Right hindlimb (tissue), 1 donor: ENCODE measurements around the gene EPHA6.
"Not testable (repeated sequence)": the region's sequence is repeated elsewhere in the genome, so short reads cannot be mapped to it uniquely, and the experiment has no call there.

Experiments used
- DNase-seq: peaks from one replicate; pipeline ENCODE4 v3.0.0-alpha.2; 2018

Gene EPHA6

DNA sequence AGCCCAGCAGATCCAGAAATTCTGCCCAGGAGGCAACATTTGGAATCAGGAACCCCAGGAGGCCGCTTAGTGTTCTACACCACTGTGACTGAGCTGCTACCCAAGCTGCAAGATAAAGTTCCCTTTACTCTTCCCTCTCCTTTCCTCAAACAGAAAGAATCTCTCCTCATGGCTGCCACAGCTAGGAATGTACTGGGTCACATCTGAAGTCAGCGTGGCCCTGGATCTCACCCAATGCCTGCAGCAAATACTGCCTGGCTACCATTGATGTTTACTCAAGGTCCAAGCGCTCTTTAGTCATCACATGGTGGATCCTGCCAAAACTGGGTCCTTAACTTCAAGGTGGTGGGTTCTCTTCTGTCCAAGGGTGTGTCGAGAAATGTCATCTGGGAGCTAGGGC, 382.7 kb downstream of the EPHA6 start:
- DNase-seq, result no peak

DNA sequence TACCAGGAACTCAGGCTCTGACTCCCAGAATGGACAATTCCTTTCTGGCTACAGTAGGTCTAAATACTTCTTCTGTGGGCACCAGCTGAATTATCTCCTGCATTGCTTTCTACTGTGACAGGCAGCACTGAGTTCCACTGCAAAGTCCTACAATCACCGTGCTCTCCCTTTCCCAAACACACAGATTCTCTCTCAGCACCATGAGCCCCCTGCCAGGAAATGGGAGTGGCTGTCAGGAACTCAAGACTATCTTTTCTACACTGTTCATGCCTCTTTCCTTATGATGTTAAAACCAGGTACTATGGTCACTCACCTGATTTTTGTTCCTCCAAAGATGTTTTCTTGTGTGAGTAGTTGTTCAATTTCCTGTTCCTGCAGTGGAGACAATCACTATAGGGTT, 383.4 kb downstream of the EPHA6 start:
- no peak for DNase-seq

DNA sequence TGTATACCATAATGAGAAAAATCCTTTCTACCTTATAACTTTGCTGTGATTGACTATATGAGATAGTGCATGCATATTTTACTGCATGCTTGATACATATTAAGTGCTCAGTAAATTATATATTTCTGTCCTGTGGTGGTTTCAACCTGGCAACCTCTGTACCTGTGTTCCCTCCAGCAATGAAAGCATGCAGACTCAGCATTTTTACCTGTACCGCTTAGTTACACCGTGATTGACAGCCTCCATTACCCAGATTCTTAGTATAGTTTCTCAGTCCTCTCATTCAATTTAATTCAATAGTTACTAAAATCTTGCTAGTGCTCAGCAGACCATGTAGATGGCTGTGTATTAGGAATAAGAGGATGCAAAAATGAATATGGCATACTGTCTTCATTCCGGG, 386.0 kb downstream of the EPHA6 start:
- DNase-seq, result no peak

DNA sequence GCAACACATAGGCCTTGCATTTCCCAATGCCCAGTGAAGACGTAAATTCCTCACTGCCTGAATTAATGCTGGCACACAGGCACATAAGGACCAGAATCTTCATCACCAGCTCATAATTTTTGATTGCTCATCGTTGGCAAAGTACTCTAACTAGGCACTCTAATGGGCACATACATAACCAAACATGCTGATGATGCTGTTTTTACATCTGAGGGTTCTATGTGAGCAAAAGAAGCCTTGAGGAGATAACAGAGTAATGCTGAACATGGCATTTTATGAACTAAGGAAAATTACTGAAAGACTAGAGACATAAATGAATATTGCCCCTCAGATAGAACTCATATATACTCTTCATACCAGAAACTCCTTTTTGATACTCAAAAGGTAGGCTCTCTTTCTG, 387.4 kb downstream of the EPHA6 start:
- DNase-seq, result no peak

DNA sequence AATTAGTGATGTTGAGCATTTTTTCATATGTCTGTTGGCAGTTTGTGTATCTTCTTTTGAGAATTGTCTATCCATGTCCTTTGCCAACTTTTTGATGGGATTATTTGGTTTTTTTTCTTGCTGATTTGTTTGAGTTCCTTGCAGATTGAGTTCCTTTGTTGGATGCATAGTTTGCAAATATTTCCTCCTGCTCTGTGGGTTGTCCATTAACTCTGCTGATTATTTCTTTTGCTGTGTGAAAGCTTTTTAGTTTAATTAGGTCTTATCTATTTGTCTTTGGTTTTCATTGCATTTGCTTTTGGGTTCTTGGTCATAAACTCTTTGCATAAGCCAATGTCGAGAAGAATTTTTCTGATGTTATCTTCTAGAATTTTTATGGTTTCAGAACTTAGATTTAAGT, 414.6 kb downstream of the EPHA6 start:
- no peak for DNase-seq

DNA sequence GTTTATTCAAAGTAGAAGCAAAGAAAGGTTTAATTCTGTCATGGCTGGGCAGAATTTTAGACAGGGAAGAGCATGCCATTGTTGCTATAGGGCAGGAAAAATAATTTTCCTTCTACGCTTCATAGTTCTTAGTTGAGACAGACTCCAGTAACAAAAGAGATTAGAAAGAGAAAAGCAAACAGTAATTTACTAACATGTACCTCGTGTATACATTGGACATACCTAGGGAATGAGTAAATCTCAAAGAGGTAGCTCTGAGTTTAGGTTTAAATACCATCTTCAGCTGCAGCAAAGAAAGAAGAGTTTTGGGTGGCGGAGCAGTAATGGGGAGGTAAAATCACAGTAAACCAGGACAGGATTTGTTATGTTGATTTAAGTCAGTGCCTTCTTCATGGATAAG, 416.1 kb downstream of the EPHA6 start:
- no peak for DNase-seq

DNA sequence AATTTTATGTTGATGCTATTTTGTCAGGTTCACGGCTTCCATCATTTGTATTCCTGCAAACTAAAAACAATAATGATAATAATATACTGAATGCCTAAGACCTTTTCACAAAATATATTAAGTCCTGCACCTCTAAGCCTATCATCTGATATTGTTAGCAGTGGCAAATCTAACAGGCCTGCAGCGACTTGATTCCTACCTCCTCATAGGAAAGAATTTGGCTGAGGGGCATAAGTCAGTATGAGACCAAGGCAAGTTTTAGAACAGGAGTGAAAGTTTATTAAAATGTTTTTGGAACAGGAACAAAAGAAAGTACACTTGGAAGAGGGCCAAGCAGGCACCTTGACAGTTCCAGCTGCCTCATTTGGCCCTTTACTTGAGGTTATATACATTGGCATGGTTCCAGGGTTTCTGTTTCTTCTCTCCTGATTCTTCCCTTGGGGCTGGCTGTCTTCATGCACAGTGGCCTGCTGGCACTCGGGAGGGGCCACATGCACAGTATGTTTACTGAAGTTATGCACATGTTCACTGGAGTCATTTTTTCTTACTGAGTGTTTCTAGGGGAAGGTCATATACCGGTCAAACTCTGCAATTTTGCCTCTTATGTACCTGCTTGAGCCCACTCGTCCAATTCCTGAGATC, 418.1 kb downstream of the EPHA6 start:
- DNase-seq, result no peak

DNA sequence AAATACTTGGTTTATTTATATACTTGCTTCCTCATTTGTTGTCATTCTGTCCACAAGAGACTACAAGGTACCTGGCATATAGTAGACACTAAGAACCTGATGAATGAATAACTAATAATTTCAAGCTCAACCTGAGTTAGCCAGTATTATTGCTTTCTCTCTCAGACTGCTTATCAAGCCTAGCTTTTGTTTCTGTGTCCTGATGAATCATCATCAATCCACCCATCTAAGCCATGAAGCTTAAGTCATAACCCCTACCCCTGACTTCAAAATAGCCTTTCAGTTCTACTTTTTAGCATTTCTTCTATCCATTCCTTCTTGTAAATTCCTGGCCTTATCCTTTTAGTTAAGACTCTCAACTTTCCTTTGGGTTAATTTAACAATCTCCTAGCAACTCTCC, 420.8 kb downstream of the EPHA6 start:
- no peak for DNase-seq

DNA sequence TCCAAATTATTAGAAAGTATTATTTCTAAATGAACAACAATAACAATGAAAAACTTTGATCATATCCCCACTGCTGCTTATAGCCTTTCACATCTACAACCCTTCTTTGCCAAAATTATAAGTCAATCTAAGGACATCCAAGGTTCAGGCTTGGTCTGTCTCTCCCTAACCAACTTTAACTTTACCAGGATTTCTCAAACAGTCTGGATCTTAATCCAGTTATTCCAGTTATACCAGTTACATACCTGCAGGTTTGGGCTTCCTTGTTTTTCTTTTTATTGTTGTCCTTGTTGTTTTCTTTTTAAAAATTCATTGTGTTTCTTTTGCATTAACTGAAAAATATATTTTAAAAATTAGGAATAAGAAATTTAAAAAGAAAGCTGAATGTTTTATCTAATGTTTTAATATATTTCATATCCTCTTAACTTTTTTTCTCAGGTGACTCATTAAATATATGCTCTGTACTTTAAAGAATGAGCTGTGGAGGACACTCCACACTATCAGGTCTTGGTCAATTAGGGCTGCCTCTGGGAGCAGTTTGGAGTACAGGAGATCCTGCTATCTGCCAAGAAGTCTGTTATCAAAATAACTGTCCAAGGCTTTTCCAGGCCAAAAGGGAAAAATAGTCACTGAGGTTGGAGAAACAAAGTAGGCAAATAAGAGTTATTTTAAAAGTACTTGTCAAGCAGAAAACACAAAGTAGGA, 421.4 kb downstream of the EPHA6 start:
- DNase-seq, result no peak

DNA sequence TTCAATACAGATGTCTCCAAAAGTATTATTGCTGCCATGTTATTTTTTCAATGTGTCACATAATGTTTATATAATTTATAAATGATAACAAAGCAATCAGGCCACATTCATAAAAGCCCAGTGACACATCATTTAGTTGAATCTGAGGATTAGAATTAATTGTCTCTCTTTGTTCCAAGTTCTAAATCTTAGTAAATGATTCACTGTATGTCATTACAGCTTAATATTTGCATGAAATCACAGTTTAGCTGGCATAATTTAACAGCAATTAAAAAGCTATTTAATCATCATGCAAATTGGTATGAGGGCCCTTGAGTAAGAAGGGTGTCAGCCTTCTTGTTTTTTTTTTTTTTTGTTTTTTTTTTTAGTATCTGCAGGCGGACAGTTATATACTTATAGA, 427.0 kb downstream of the EPHA6 start:
- no peak for DNase-seq

DNA sequence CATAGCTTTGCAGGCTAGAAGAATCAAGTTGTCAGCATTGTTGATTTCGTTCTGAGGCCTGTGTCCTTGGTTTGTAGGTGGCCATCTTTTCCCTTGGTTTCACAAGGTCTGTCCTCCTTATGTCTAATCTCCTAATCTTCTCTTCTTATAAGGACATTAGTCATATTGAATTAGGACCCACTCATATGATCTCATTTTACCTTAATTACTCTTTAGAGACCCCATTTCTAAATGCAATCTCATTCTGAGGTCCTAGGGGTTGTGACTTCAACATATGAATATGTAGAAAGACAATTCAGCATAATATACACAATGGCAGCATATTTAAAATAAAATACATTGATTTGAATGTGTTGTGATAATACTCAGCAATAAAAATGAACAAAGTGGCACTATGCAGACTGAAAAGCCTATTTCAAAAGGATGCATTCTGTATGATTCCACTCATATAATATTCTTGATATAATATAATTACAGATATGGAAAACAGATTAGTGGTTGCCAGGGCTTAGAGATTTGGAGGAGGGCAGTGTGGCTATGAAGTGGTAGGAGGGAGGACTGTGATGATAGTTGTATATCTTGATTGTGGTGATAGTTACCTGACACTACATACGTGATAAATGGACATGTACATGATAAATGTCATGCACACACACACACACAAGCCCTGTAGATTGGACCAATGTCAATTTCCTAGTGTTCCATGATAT, 431.0 kb downstream of the EPHA6 start:
- DNase-seq, result no peak

DNA sequence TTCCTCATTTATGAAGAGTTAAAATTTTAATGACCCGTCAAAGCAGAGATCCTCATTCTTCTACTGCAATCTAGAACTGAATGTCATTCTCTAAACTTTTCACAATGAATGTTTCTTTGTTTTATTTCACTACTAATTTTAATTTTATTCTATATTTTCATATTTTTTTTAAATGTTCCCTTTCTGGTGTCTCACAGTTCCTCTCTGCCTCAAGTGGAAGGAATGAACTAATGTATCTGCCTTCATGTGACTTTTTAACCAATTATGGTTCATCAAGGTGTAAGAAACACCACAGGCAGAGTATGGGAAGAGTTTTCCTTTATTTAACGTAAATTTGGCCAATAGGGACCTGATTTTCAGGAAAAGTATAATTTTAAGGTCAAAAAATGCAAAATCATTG, 441.7 kb downstream of the EPHA6 start:
- DNase-seq, result no peak

DNA sequence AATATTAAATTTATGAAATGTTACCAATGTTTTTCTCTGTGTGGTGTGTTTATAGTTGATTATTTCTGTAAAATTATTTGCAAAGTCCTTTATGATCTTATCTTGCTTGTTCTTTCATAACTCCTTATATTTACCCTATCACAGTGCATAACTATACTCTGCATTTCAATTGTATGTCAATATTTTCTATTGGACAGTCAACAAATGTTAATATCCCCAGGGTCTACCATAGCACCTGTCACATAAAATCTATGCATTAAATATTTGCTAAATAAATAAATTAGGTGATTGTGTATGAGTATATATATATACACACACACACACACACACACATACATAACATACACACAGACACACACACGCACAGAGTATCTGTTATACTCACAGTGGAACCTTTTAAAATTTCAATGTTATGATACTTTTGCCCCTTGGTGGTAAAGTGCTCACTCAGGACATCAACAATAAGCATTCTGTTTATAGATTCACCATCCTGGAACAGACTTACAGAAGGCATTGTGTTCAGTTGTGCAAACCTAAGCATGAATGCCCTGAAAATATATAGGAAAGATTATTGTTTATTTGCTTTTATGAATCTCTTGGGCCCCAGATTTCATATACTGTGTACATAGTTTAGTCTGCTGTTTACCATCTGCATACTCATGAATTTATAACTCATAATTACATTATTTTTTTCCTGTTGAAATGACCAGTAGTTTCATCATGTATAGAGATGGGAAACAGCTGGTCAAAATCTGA, 443.7 kb downstream of the EPHA6 start:
- no peak for DNase-seq

DNA sequence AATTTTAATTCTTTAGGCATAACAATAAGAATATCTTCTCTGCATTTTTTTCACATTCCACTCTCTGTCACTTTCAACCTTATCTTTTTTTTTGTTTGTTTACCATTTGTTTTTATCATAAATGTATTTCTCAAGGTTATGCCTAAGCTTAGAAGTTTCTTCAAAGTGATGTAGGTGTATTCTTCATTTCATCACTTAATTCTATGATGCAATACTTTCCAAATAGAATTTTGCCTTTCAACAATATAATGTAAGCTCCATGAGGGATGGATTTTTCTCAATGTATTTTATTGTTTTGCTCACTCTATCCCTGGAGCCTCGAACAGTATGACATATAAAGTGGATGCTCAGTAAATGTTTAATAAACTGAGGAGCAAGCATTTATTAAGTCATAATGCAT, 444.9 kb downstream of the EPHA6 start:
- no peak for DNase-seq

DNA sequence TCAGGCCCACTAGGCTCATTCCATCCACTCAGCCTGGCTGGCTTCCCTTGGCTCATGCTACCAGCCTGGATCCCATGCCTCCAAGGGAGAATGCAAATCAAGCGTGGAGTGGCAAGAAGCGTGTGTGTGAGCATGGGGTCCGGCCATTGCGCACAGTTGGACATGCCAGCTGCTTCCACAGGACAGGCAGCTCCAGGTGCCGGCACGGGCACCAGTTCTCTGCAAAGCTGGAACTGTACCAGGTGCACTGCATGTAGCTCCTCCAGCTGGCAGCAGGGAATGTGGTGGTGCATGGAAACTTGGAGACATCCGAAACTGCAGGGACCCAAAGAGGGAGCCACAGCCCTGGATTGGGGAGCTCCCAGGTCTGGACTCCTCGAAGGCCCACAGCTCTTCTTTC, 449.8 kb downstream of the EPHA6 start:
- peak; percentile 40 for DNase-seq

DNA sequence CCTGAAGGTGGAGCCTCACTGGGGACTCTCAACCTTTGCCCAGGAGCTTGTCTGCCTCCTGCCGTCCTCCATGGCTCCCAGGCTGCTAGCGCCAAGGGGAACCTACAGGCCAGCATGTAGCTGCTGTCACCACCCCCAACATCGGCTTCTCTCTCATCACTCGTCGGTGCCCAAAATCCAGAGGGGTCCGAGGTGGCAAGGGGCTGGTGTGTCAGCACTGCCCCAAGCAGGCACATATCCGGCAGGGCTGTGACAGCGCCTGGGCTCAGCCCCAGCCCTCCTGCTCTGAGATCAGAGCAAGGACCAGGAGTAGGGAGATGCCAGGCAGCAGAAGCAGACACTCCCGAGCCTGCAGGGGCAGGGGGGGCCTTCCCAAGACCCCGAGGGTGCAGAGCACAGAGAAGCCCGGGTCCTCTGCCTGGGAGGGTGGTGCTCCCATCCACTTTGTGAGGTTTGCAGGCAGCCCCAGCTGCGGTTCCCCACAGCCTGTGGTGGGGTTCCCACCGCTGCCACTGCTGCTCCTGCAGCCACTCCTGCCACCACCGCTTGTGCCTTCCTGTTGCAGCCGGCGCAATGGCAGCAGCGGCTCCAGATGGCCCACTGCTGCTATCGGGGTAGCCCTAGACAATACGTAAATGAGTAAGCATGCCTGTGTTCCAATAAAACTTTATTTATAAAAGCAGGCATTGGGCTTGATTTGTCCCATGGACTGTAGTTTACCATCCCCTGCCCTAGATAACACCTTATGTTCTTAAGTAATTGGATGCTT, 451.0 kb downstream of the EPHA6 start:
- no peak for DNase-seq

DNA sequence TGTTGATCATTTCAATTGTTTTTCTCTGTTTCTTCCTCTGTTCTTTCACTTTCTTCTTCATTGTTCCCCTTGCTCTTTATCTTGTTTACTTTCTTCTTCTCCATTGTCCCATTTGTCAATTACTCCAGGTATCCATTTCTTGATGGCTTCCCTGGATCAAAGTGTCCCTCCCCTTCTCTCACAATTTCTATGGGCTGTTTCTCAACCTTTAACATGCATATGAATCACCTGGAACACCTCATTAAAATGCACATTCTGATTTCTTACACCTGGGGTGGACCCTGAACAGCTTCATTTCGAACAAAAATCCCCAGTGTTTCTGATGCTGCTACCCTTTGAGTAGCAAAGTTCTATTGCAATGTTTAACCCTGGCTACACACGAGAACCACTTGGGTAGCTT, 454.8 kb downstream of the EPHA6 start:
- no peak for DNase-seq

DNA sequence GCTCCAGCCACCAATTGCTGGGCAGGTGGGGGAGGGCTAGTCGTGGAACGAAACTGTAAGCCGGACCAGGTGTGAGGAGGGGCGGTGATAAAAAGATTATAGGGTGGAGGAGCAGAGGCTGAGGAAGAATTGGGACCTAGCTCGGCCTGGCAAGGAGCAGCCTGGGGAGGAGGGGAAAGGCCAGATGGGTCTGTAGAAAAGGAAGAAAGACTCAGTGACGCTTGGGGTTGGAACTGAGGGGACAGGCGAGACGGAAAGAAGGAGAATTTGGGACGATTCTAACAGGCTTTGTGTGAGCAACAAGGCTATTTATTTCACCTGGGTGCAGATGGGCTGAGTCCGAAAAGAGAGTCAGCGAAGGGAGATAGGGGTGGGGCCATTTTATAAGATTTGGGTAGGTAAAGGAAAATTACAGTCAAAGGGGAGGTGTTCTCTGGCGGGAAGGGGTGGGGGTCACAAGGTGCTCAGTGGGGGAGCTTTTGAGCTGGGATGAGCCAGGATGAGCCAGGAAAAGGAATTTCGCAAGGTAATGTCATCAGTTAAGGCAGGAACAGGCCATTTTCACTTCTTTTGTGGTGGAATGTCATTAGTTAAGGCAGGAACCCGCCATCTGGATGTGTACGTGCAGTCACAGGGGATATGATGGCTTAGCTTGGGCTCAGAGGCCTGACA, 462.6 kb downstream of the EPHA6 start:
- DNase-seq, result not testable (repeated sequence)

DNA sequence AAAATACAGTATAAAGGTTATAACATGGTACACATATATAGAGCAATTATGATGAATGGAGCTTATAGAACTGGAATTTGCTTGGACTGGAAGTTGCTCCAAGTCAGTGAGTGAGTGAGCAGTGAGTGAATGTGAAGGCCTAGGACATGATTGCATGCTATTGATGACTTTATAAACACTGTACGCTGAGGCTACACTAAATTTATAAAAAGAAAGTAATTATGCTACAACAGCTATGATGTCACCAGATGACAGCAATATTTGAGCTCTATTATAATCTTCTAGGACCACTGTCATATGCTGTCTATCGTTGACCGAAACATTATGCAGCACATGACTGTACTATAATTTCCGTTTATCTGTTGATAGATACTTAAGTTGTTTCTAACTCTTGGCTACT, 463.3 kb downstream of the EPHA6 start:
- DNase-seq, result no peak

DNA sequence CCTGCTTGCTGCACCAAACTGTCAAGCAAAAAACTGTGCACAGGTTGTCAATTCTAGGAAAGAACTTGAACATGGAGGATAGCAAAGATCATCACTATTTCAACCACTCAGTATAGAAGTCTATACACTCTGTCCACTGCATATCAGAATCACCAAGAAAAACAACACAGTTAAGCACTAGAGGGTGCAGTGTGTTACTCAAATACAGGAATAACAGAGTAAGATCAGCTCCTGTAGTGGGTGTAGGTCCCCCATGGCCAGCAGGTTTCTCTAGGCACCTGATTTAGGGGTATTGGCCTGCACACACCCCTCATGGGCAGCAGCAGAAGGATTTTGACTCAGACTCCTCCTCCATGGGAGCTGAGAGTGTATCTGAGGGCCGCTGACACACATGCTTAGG, 464.1 kb downstream of the EPHA6 start:
- DNase-seq, result no peak

DNA sequence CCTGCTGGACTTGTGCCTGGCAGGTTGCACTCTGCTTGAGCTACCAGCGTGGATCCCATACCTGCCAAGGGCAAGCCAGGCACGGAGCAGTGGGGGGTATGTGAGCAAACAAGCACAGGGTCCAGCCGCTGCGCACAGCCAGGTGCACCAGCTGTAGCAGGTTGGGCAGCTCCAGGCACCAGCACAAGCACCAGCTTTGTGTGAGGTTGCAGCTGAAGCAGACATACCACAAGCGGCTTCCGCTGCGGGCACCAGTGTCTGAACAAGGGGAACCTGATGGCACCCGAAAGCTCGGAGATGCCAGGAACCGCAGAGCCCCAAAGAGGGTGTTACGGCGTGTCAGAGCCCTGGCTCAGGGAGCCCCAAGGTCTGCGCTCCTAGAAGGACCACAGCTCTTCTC, 477.5 kb downstream of the EPHA6 start:
- no peak for DNase-seq

DNA sequence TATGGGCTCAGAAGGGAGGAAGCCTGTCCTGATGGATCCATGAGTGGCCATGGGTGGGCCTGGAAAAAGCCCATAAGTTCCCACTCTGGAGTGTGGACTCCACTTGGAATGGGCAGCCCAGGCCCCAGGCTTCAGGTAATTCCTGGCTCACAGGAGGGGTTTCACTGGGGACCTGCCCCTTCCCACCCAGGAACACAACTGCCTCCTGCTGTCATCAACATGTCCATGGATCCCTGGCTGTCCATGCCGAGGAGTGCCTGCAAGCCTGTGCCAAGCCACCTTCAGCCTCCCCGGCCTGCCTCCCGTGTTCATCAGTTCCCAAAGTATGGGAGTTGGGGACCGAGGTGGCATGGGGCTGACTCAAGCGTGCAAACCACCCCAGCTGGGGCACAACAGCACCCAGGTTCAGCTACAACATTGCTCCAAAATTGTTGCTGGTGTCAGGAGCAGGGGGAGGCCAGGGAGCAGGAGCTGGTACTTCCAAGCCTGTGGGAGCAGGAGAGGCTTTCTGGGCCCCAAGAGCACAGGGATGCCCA, 479.3 kb downstream of the EPHA6 start:
- no peak for DNase-seq
